Type B pancreatic cell (in vitro differentiated cells): Measurements from ENCODE around the gene MIOS. TPM values are rescaled to one million over a fixed set of nuclear protein-coding genes. Genes with fewer than 3 reads are reported as not detected.

Source experiments
- DNase-seq: peaks from one replicate; pipeline ENCODE4 v3.0.0; 2021; ENCODE audit warnings: mixed read lengths; ENCODE audit not compliant: unreplicated experiment; ENCODE audit errors: extremely low spot score
- H3K27ac Mint-ChIP-seq: 2 replicates; pipeline ENCODE4 v1.8.0; 2021; ENCODE audit warnings: mild to moderate bottlenecking, mixed read lengths
- H3K27me3 Mint-ChIP-seq: 2 replicates; pipeline ENCODE4 v1.8.0; 2021; ENCODE audit warnings: mixed read lengths
- H3K36me3 Mint-ChIP-seq: 2 replicates; pipeline ENCODE4 v1.8.0; 2021; ENCODE audit warnings: mixed read lengths
- H3K4me1 Mint-ChIP-seq: one replicate; pipeline ENCODE4 v1.8.0; 2021; ENCODE audit warnings: mixed read lengths; ENCODE audit not compliant: unreplicated experiment
- H3K4me3 Mint-ChIP-seq: 2 replicates; pipeline ENCODE4 v1.8.0; 2021; ENCODE audit warnings: mild to moderate bottlenecking, mixed read lengths
- H3K9me3 Mint-ChIP-seq: 2 replicates; pipeline ENCODE4 v1.8.0; 2021; ENCODE audit warnings: mixed read lengths
- total RNA-seq: library from RNA; stranded (reverse); gene quantifications from 2 replicates; pipeline ENCODE4 v1.2.1, GENCODE V29; 2021; ENCODE audit warnings: low replicate concordance
- TF ChIP-seq, protein P1 (sequence below): fragments of 200-600 bp; sonication (generic); conservative IDR thresholded peaks from 2 replicates; pipeline ENCODE4 v1.5.0; 2021; ENCODE audit warnings: antibody characterized with exemption, mild to moderate bottlenecking

Gene MIOS
- total RNA-seq, 1 donor from 2014 or later, result 43.6 TPM

DNA sequence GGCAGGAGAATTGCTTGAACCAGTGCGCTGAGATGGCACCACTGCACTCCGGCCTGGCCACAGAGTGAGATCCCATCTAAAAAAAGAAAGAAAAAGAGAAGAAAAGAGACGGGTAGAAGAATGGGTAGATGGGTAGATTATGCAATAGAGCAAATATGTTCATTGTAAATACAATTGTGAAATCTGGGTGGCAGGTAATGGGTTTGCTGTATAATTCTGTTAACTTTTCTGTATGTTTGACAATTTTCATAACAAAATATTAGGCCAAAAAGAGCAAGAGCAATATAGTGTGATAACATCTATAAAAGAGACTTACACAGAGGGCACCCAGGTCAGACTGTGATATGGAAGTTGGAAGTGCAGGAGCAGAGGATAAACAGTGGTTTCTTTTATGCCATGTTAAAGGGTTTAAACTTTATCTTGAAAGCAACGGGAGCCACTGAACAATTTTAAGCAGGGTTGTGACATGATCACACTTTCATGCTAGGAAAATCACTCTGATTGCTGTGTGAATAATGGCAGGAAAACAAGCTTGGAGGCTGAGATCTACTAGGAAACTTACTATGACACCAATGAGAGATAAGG is 24.3 kb upstream of the MIOS start:
- Mint-ChIP-seq H3K4me3 (no peak overlapping the region), H3K27me3 (no peaks in the 10 kb centered on the region), H3K36me3 (no peaks in the 10 kb centered on the region), H3K27ac (no peak overlapping the region), H3K9me3 (no peaks in the 10 kb centered on the region), H3K4me1 (no peaks in the 10 kb centered on the region)
- TF ChIP-seq, protein P1, sequence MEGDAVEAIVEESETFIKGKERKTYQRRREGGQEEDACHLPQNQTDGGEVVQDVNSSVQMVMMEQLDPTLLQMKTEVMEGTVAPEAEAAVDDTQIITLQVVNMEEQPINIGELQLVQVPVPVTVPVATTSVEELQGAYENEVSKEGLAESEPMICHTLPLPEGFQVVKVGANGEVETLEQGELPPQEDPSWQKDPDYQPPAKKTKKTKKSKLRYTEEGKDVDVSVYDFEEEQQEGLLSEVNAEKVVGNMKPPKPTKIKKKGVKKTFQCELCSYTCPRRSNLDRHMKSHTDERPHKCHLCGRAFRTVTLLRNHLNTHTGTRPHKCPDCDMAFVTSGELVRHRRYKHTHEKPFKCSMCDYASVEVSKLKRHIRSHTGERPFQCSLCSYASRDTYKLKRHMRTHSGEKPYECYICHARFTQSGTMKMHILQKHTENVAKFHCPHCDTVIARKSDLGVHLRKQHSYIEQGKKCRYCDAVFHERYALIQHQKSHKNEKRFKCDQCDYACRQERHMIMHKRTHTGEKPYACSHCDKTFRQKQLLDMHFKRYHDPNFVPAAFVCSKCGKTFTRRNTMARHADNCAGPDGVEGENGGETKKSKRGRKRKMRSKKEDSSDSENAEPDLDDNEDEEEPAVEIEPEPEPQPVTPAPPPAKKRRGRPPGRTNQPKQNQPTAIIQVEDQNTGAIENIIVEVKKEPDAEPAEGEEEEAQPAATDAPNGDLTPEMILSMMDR, result no peak
- DNase-seq, result no peak

DNA sequence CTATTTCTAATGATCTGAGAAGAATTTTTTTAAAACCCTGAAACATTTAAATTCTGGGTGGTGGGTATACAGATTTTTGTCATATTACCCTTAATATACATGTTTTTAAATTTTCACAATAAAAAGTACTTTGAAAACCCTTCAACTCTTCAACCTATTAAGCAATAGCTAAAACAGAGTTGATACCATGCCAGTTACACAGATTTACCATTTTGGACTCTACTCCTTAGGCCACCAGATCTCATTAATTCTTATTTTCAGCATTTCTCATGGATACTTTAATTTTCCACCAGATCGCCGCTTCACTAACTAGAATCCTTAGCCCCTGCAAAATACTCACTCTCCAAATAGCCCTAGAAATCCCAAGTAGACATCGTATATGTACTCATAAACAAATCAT is 18.3 kb upstream of the MIOS start:
- TF ChIP-seq, protein P1, result no peak
- no peaks in the 10 kb centered on the region for H3K9me3 Mint-ChIP-seq

DNA sequence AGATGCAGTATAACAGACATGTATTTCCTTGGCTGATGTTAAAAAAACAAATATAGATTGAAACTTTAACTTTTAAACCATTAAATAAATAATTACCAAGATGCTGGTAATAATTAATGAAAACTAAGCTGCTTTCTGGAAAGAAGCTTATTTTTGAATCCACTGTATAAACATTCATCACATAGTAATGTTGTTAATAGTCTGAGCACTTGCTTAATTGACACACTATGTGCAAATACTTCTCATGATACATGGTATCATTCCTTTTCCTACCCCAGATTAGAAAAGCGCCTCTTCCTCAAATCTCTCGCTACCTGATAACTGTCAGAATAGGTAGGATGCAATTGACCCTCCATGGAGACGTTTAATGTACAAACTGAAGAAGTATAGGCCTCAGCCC is 16.0 kb upstream of the MIOS start:
- Mint-ChIP-seq H3K4me1 (peaks cover 16% of the 10 kb centered on the region), H3K9me3 (no peaks in the 10 kb centered on the region), H3K27ac (no peak overlapping the region), H3K27me3 (no peaks in the 10 kb centered on the region), H3K36me3 (no peaks in the 10 kb centered on the region), H3K4me3 (no peak overlapping the region)
- TF ChIP-seq, protein P1, result no peak
- DNase-seq, result no peak

More for the DNA sequence above, 18.3 kb upstream of the MIOS start:
- Mint-ChIP-seq H3K4me3 (no peak overlapping the region), H3K4me1 (peaks cover 1% of the 10 kb centered on the region), H3K27me3 (no peaks in the 10 kb centered on the region), H3K27ac (no peak overlapping the region), H3K36me3 (no peaks in the 10 kb centered on the region)
- DNase-seq, result no peak

DNA sequence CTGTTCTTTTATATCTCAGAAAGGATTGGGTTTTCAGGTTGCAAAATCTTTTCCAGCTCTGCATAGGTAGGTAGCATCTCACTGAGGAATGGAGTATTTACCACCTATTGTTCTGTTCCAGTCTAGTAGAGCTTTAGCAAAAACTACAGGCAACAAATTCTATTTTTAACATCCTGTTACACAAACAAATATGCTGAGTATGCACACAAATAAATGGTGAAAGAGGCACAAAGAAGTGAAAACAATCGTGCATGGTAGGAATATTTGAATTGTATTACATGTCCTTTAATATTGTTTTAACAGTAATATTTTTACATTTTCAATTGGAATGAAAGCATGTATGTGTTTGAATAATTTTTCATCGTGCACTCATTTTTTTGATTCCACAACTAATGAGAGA is 14.5 kb upstream of the MIOS start:
- Mint-ChIP-seq H3K4me1 (peaks cover 16% of the 10 kb centered on the region), H3K4me3 (no peak overlapping the region), H3K9me3 (no peaks in the 10 kb centered on the region), H3K36me3 (no peaks in the 10 kb centered on the region), H3K27me3 (no peaks in the 10 kb centered on the region), H3K27ac (no peak overlapping the region)
- TF ChIP-seq, protein P1, result no peak
- DNase-seq, result no peak

DNA sequence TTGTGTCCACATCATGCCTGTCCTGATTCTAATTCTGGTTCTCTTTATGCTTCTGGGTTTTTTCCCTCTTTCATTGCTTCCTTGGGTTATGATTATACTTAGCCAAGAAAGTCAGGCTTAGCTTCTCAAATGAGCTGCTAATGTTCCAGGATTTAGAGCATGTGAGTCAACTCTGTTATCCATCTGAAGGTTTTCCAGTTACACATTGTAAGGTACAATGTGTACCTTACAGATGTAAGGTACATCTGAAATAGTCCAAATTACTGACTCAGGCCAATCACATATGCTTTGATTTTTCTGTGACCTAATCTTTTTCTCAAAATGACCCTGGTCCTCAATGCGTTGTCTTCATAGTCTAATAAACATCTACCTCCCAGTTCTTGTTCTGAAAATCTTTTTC is 13.3 kb upstream of the MIOS start:
- Mint-ChIP-seq H3K27me3 (no peaks in the 10 kb centered on the region), H3K9me3 (no peaks in the 10 kb centered on the region), H3K27ac (no peak overlapping the region), H3K4me1 (peaks cover 16% of the 10 kb centered on the region), H3K4me3 (no peak overlapping the region), H3K36me3 (no peaks in the 10 kb centered on the region)
- TF ChIP-seq, protein P1, result no peak
- DNase-seq, result no peak

DNA sequence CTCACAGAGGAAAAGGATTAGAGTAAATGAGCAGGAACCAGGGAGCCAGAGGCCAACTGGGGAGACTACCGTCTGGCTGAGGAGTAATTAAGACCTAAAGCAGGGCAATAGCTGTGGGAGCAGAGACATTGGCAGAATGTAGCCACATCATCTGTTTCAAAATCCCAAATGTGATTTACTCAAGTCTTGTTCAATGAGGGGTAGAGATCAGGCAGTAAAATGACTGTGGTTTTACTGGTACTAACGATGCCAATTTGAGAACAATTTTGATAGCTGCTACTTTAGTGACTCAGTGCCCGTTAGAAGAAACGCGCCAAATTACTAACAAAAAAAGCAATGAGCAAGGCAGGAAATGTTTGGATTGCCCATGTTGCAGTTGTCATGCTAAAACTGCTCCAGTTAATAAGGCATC is 12.7 kb upstream of the MIOS start:
- Mint-ChIP-seq H3K9me3 (no peaks in the 10 kb centered on the region), H3K27ac (no peak overlapping the region), H3K27me3 (no peaks in the 10 kb centered on the region), H3K4me1 (peaks cover 16% of the 10 kb centered on the region), H3K4me3 (no peak overlapping the region), H3K36me3 (peaks cover 6% of the 10 kb centered on the region)
- DNase-seq, result no peak
- TF ChIP-seq, protein P1, result no peak
